NCI-H748 treated with DMSO at 0.1 percent for 48 hours (cell line): Measurements from ENCODE around the gene CALN1.
"Not testable (repeated sequence)": the region's sequence is repeated elsewhere in the genome, so short reads cannot be mapped to it uniquely, and the experiment has no call there.

Source experiments
- DNase-seq: peaks from one replicate; lab custom pipeline; 2025; lab: John Stamatoyannopoulos, UW

Gene CALN1

GRCh38 chr7:72412121-72412618 lies at the start of gene CALN1:
TSS of gene CALN1 (minus strand) at chr7:72412338.
- not testable (repeated sequence) for DNase-seq

- no peak for DNase-seq
Measured at GRCh38 chr7:72453471-72453870, 41.3 kb upstream of the CALN1 start.

- no peak for DNase-seq
Measured at GRCh38 chr7:72447465-72448204, 35.5 kb upstream of the CALN1 start.

- no peak for DNase-seq
Measured at GRCh38 chr7:72446591-72447462, 34.7 kb upstream of the CALN1 start.

- no peak for DNase-seq
Measured at GRCh38 chr7:72446131-72446530, 34.0 kb upstream of the CALN1 start.

- no peak for DNase-seq
Measured at GRCh38 chr7:72445580-72445979, 33.4 kb upstream of the CALN1 start.

- DNase-seq = no peak
Measured at GRCh38 chr7:72445075-72445474, 32.9 kb upstream of the CALN1 start.

GRCh38 chr7:72444026-72444776 lies 32.1 kb upstream of the CALN1 start:
- peak; percentile 83 for DNase-seq

GRCh38 chr7:72441791-72442190 lies 29.7 kb upstream of the CALN1 start:
- DNase-seq = no peak

- DNase-seq = no peak
Measured at GRCh38 chr7:72438491-72438890, 26.4 kb upstream of the CALN1 start.

- no peak for DNase-seq
Measured at GRCh38 chr7:72437610-72438009, 25.5 kb upstream of the CALN1 start.

GRCh38 chr7:72437061-72437585 lies 25.0 kb upstream of the CALN1 start:
- no peak for DNase-seq

- DNase-seq = no peak
Measured at GRCh38 chr7:72435925-72436480, 23.9 kb upstream of the CALN1 start.

- no peak for DNase-seq
Measured at GRCh38 chr7:72435366-72435765, 23.2 kb upstream of the CALN1 start.

GRCh38 chr7:72430531-72430930 lies 18.4 kb upstream of the CALN1 start:
- DNase-seq = no peak

- DNase-seq = no peak
Measured at GRCh38 chr7:72429316-72429715, 17.2 kb upstream of the CALN1 start.

GRCh38 chr7:72416846-72417245 lies 4.7 kb upstream of the CALN1 start:
- DNase-seq = no peak

- no peak for DNase-seq
Measured at GRCh38 chr7:72415586-72415985, 3.4 kb upstream of the CALN1 start.

- DNase-seq = no peak
Measured at GRCh38 chr7:72413886-72414285, 1.7 kb upstream of the CALN1 start.

- DNase-seq = no peak
Measured at GRCh38 chr7:72413290-72413689, 1.2 kb upstream of the CALN1 start.

GRCh38 chr7:72411419-72411818 lies 719 bp downstream of the CALN1 start:
- DNase-seq = no peak

- DNase-seq = no peak
Measured at GRCh38 chr7:72409638-72410015, 2.5 kb downstream of the CALN1 start.
